ENCODE measurements around the gene SCTR.

SCTR gene

DNA sequence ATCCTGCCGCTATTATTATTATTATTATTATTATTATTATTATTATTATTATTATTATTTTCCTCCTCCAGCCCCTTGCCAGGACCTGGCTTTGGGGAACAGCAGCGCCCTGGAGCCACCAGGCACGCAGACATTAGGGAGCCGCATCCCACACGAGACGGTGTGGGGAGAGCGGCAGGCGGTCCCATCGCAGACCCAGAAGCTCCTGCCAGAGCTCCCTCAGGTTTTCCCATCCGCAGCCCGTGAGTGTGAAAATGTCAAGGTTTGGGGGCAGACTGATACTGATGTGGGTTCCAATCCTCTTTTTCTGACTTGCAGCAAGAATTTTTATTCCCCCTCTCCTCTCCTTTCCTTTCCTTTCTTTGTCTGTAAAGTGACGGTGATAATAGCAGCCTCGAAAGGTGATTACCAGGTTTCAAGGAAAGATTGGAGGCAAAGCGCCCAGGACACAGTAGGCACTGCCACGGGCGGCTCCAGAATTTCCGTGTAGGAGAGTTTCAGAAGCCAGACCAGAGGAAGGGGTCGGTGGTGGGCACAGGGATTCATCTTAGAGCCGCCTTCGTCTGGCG, 816 bp downstream of the SCTR start:
- no peak for DNase-seq (ENCODE audit: low read depth)

DNA sequence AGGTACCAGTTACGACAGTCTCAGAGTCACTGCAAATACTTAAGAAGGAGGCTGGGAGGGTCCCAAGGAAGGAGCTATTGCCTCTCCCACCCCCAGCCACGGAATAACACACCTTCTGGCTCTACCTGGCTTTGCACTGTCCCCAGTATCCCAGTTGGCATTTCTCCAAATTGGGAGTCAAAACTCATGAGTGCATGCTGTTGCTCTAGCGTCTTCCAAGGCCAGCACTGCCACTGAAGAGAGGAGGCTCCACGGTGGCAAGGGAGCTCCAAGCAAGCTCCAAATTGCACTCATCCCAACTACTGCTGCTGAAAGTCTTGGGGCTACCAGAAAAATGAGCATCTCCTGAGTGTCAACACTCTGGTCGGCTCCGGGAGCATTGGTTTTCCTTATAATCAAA, 1.6 kb downstream of the SCTR start:
- no peak for DNase-seq (ENCODE audit: low read depth)

DNA sequence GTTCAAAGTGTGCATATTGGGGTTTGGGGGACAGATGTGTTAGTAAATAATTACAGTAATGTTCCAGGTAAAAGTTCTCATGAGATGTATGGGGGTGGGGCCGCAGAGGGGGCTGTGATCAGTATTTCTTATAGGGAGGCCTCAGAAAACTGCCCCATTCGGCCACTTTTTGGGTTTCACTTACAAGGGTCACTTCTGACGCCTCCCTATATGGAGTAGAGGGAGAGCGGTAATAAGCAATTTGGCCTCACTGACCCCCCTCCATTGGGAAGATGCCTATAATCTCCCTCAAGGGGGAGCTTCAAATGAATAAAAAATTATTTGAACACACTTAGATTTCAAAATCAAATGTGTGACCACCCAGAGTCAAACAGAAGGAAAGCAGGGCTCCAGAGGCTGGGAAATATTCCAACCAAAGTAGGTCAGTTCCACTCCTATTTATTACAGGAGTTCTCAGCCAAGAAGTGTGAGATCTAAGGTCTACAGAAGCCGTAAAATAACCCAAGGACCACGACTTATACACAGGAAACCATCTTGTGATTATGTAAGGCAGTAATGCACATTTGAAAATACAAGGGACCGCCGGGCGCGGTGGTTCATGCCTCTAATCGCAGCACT, 2.7 kb downstream of the SCTR start:
- DNase-seq (ENCODE audit: low read depth) = no peak

DNA sequence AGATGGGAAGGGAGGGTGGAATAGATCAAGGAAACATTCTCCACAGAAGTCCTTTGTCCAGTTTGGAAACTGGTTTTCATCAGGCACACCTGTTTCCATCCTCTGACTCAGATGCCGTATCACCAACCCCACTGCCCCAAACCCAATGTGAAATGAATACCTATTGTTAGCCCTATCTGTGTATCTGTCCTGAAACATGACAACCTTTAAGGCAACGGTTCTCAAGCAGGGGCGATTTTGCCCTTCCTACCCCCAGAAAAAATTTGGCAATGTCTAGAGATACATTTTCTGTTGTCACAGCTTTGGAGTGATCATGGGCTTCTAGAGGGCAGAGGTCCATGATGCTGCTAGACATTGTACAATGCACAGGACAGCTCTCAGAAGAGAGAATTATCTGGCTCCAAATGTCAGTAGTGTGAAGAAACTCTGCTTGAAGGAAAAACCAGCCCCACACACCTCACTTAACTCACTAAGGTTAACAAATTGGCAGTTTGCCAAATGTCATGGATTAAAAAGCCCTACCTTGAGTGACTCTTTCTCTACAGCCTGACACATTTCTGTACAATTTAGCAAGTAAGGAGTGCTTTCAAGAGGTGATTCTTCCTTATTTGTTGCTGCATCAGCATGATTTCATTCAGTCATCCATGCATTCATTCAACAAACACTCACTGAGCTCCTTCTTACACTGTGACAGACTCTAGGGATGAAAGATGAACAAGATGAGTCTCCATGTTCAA, 3.4 kb downstream of the SCTR start:
- DNase-seq (ENCODE audit: low read depth) = no peak

DNA sequence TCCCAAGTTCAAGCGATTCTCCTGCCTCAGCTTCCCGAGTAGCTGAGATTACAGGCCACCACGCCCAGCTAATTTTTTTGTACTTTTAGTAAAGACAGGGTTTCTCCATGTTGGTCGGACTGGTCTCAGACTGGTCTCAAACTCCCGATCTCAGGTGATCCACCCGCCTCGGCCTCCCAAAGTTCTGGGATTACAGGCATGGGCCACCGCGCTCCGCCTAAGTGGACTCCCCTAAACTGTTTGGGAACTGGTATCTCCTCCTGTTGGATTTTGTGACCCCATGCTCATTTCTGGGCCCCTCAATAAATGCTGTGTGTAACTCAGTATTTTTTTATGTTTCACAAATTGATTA, 5.2 kb downstream of the SCTR start:
- no peak for DNase-seq (ENCODE audit: low read depth)

DNA sequence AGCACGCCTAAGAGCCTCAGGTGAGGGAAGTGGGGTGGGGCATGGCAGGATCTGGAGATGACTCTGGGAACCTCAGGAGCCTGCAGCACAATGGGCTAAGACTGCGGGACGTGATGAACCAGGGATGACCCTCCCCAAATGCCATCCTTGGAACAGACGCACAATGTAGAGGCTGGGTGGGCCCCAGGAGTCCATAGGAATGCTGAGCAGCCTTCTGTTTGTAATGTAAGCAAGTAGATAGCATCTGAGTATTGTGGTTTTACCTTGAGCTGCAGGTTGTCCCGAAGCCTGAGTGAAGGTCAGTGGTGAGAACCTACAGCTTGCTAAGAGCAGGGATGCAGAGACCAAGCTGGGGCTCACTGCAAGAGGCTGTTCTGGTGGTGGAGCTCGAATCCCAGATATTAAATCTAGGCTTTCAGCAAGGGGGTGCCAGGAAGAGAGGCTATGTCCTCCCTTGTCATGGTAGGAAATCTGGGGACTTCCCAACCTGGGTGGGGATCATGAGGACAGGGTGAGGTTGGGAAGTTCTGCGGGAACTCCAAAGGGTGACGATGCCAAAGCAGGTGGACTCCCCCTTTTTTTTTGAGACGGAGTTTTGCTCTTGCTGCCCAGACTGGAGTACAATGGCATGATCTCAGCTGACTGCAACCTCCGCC, 5.8 kb downstream of the SCTR start:
- DNase-seq (ENCODE audit: low read depth) = no peak

DNA sequence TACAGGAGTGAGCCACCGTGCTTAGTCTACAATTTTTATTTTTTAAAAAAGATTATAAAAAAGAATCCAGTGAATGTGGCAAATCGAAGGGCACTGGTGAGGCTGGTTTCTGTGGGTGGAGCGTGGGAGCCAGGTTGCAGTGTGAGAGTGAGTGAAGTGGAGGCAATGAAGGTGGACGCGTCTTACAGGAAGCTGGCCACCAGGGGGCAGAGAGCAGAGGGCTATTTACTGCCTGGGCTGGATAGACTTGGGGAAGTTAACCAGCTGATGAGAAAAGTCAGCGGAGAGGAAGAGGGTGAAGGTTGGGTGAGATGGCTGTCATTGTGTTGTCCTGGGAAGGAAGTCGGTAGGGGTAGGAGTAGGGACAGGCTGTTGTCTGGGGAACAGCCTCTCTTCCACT, 6.8 kb downstream of the SCTR start:
- peak; percentile 32 for DNase-seq (ENCODE audit: low read depth)

DNA sequence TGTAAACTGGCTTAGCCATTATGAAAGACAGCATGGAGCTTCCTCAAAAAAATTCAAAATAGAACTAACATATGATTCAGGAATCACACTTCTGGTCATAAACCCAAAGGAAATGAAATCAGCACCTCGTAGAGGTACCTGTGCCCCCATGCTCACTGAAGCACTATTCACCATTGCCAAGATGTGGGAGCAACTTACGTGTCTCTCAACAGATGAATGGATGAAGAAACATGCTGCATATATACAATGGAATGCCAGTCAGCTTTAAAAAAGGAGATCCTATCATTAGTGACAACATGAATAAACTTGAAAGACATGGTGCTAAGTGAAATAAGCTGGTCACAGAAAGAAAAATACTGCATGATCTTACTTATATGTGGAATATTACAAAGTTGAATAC, 8.2 kb downstream of the SCTR start:
- DNase-seq (ENCODE audit: low read depth) = no peak

DNA sequence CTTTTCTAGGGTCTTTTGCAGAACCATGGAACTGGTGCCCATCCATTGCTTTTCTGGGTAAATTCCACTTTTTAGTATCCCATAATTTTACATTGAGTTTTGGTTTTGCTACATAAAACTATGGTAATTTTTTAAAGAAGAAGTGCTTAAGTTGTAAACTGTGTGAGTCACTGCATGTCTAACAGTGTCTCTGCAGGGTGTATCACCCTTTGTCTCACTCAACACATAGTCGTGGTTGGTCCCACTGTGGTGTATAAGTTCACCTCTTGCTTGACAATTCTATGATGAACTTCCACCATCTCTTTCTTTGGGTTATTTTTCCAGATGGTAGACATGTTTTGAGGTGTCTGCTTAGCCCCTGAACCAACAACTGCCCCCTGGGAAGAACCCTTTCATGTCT, 10.5 kb downstream of the SCTR start:
- DNase-seq (ENCODE audit: low read depth) = no peak

DNA sequence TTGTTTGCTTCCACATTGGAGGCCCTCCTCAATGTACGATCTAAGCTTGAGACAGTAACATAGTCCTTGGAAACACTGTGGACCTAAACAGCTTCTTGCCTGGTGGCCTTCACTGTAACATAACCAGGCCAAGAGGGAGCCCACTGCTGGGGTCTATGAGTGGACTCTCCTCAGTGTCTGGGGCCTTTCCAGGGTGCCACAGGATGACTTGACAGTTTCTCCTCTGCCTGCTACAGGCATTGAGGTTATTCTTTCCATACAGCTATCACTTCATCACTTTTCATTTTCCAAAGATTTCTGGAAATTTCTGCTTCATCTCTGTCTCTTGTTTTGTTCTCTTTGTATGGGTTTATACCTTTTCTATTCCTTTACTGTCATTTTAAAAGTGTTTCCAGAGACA, 11.3 kb downstream of the SCTR start:
- DNase-seq (ENCODE audit: low read depth) = no peak

DNA sequence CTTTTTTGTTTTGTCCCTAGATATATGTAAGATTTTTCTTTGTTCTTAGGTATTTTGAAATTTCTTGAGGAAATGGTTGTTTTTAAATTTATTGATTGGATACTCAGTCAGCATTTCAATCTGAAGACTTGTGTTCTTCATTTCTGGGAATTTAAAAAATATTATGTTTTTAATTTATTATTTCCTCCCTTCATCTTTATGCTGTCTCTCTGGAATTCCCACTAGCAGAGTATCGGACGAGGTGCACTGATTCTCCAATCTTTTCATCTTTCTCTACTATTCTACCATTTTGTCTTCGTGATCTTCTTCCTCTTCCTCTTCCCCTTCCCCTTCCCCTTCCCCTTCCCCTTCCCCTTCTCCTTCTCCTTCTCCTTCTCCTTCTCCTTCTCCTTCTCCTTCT, 12.3 kb downstream of the SCTR start:
- no peak for DNase-seq (ENCODE audit: low read depth)

DNA sequence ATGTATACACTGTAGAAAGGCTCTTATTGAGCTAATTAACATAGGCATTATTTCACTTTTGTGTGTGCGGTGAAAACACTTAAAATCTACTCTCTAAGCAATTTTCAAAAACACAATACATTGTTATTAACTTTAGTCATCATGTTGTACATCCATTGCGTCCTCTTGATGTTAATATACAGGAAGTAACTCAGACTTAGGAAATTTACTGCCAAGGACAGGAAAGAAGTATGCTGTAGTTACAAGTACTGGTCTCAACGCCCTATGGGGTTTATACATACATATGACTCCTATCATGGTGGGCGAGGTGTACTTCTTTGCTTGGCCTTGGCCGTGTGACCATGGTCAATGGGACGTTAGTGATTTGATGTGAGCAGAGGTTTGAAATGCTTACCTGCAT, 15.5 kb downstream of the SCTR start:
- no peak for DNase-seq (ENCODE audit: low read depth)

DNA sequence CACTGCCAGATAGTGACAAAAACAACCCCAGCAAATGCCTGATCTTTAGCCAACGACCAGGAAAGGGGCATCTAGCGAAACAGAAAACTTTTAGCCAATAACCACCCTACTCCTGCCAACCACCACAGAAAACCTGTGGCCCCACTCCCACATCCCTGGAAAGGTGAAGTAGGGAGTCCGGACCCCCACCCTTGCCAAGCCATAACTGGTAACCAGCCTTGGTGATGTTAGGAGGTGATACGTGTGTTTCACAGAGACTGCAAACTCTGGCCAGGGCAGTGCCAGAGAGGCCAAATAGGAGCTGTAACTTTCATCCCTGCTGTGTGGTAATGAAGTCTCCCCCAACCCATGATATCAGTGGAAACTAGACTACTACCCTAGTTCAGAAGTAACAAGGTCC, 27.6 kb downstream of the SCTR start:
- no peak for DNase-seq (ENCODE audit: low read depth)

DNA sequence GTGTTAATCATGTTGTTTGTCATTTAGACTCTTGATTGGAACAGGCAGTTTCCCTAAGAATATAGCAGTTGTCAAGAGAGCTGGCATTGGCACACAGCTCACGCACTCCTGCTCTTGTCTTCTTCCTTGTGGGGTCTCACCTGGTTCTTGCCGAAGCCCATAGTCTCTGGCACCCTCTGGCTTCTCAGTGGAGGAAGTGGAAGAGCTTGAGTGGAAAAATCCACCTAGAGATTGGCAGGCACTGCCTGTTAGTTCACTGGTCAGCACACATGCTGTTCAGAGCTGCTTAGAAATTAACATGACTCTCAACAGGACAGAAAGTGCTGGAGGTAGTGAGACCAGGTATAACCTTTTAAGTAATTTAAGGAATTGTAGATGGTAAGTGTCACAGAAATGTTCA, 28.3 kb downstream of the SCTR start:
- DNase-seq (ENCODE audit: low read depth) = no peak

DNA sequence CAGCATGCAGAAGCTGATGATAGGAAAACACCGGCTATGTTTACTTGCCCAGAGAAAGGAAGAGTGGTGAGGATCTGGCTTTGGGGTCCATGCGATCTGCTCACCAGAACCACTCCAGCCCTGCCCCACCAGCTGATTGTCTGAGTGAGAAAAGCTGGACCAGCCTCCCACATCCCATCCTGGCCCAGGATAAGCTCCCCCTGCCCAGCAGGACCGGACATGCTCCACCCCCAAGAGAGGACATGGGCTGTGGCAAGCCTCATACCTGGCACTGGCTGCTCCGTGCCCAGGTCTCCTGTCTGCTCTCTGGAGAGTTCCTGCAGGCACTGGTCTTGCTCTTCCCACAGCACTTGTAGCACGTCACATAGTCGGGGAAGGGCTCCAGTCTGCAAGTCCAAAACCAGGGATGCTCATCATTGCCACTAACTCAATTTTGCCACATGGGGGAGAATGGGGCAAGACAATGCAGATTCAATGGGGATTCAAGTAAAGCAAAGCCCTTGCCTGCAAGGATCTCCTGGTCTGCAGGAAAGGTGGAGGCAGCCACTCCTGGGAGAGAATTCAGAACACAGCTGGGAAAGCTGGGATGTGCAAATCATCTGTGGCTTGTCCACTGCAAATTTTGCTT, 30.0 kb downstream of the SCTR start:
- DNase-seq (ENCODE audit: low read depth) = no peak

DNA sequence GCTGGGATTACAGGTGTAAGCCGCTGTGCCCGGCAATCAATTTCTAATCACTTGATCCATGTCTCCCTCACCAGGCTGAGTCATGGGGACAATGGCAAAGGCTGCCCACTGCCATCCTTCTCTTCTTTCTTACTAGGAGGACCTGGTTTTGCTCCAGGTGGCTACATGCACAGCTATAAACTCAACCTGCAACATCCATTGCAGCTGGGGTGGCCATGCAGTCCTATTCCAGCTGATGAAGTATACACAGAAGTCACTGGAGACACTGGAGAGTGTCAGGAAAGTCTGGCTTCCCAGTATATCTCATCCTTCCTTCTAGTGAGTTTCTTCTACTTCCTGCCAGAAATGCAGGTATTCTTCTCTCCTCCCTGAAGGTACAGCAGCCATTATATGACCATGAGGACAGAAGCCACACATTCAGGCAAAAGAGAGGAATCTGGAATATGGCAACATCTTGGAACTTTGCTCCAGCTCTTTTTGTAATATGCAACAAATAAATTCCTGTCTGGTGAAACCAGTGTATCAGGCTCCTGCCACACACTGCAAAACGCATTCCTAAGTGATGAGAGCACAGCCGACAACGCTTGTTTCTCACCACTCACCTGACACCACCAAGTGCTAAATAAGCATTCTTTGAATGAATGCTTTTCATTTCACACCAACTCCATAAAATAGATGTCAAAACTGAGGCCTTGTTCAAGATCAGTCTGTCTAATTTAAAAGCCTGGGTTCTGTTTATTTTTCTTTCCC, 32.3 kb downstream of the SCTR start:
- no peak for DNase-seq (ENCODE audit: low read depth)

DNA sequence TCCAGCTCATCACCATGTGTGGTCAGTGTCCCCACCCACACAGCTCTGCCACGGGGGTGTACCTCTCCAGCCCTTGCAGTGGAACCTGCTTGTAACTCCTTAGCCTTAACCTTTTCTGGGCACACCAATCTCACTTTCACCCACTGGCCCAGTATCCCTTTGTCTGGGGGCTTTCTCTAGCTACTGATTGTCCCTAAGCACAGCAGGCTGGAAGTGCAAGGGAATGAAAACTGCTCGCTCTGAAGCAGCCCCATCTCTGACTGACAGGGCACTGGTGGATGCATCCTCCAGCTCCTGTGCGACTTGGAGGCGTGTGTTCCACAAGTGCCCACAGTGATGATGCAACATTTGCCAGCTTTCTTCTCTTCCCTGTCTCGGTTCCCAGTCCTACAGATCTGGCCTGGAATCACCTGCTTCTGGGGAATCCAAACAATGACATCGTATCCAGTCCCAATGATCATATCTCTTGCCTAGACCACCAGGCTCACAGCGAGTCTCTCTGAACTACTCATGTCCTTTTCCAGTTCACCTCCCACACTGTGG, 33.6 kb downstream of the SCTR start:
- DNase-seq (ENCODE audit: low read depth) = no peak

DNA sequence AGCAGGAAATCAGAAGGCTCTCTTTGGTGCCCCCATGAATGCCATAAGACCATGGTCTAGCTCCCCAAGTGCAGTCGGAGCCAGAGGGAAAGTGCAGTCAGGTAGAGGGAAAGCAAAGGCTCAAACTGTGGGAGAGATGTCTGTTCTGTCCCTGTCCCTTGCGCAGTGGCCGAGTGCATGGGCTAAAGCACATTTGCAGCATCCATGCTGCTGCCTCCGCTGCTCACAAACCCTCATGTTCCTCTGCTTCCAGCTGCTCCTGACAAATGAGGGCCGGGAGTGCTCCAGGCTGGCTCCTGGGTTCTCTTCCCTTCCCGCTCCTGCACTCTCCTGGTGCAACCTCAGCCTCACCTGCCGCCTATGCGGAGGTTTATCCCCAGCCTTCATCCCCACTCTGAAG, 34.2 kb downstream of the SCTR start:
- no peak for DNase-seq (ENCODE audit: low read depth)

DNA sequence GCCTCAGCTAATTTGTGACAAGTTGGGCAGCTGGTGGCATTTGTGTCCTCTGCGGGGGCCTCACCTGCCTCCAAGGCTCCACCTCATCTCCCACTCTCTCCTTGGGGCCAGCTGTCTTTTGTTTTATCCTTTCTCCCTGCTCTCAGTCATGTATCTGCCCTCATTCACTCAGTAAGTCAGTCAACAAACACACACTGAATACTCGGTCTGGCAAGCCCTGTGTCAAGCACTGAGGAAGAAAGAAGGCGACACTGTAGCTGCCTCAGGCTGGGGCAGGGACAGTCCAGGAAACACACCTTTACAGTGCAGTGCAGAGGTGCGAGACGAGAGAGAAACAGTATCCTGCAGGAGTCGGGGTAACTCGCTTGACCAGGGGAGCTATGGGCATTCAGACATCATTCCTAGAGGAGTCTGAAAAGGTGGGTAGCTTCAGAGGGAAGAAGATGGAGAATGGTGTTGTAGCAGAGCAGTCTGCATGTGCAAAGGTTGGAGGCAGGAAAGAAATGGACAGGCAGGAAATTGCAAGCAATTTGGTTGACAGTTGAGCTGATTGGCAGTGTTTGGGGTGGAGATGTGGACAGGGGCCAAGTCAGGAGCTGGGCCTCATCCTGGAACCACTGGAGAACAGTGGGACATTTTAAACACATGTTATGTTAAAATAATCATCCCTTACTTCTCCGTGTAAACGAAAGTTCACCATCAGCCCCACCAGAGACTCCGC, 34.9 kb downstream of the SCTR start:
- no peak for DNase-seq (ENCODE audit: low read depth)

DNA sequence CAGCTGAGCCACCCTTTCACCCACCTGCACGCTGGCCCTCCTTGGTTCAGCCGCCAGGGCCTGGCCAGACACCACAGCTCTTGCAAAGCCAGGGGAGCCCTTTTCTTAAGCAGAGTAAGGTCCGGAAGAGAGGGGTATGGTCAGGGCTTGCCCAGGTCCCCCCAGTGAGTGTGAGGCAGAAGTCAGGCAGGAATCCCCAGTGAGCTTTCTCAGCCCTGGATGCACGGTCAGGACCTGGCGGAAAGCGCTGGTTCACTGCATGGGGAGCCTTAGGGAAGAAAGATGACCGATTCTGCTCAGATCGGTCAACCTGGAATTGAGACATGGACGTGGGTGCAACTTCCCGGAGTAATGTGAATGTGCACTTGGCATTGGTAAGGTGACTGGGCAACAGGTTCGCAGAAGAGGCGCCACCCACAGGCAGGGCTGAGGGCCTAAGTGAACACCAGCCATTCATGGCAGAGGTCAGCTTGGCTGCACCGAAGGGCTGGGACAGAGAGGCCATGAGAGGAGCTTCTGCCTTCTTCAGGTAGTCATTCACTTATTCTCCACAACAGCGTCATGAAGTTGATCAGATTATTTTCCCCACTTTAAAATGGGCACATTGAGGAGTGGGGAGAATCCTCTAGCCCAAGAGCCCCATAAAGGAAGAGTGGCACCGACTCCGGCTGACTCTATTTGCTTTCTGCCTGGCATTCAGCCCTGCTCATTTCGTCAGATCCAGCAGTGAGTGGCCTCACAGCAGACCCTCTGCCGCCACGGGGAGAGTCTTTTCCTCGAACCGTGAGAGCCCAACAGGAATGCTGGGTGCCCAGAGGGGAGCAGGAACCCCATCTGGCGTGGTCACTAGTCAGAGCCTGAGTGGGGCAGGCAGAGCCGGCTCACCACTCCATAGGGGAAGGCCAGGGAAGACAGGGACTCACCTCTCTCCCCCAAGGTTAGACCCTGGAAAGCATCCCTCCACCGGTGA, 35.8 kb downstream of the SCTR start:
- no peak for DNase-seq (ENCODE audit: low read depth)

Data from CMK (cell line).